Neural cell (in vitro differentiated cells): Measurements from ENCODE around the gene ZNF726.

Source experiments
- CTCF ChIP-seq: fragments of 450-650 bp; IDR thresholded peaks from 2 replicates; pipeline ENCODE4 v1.5.1; 2014; ENCODE audit warnings: antibody characterized with exemption, mild to moderate bottlenecking, moderate library complexity; ENCODE audit not compliant: poor library complexity, severe bottlenecking
- EP300 ChIP-seq: fragments of 450-650 bp; conservative IDR thresholded peaks from 2 replicates; pipeline ENCODE4 v1.6.1; 2014; ENCODE audit warnings: antibody characterized with exemption, mild to moderate bottlenecking, moderate library complexity; ENCODE audit not compliant: poor library complexity, severe bottlenecking
- POLR2AphosphoS5 ChIP-seq: IDR thresholded peaks from 2 replicates; pipeline ENCODE4 v1.6.1; 2012
- REST ChIP-seq: IDR thresholded peaks from 2 replicates; pipeline ENCODE4 v1.6.1; 2012; ENCODE audit warnings: borderline replicate concordance
- SMC3 ChIP-seq: fragments of 450-650 bp; conservative IDR thresholded peaks from 2 replicates; pipeline ENCODE4 v1.6.1; 2014; ENCODE audit warnings: antibody characterized with exemption, mild to moderate bottlenecking, moderate library complexity; ENCODE audit not compliant: poor library complexity
- TAF1 ChIP-seq: IDR thresholded peaks from 2 replicates; pipeline ENCODE4 v1.6.1; 2012; ENCODE audit warnings: low read depth

- TF ChIP-seq TAF1 (no peak), CTCF (no peak), POLR2AphosphoS5 (no peak), EP300 (no peak), REST (no peak), SMC3 (no peak)
These were observed 60.3 kb downstream of the ZNF726 start for GRCh38 chr19:23974941-23975340.
